ENCODE data around the gene MFN1. TPM values are rescaled to one million over a fixed set of nuclear protein-coding genes. Genes with fewer than 3 reads are reported as not detected.
"Not testable (repeated sequence)": the region's sequence is repeated elsewhere in the genome, so short reads cannot be mapped to it uniquely, and the experiment has no call there.

MFN1 gene
- total and polyA plus RNA-seq, 8 donors: 12.6 to 44.4 (median 33.1) TPM

DNA sequence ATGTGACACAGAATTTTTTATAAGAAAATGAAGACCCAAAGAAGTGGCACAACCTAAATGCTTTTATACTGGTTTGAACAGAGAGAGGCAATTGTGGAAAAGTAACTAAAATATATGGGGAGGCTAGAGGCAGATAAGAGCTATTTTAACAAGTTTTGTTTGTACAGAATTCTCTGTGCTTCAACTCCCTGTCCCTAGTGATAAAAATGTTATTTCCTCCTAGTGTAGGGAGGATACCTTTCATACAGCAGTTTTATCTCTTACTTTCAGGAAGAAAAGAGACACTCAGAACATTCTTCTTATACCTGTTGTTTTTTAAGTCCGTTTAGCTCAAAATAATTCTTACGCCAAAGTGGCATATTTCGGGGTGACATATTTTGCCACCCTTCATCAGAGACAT, 45.9 kb upstream of the MFN1 start:
- ATAC-seq: no peak
- intact Hi-C loops (cut with DNase I): no loop called here
- Histone ChIP-seq H3K36me3 (no peaks in the 10 kb centered on the region), H3K9me3 (no peaks in the 10 kb centered on the region), H3K4me3 (no peak overlapping the region), H3K4me1 (no peaks in the 10 kb centered on the region), H3K27ac (no peak overlapping the region), H3K27me3 (no peaks in the 10 kb centered on the region)
- WGBS, 2 donors: 58 to 64% methylated on average over 3 of the region's 3 CpGs
- TF ChIP-seq, protein P1, sequence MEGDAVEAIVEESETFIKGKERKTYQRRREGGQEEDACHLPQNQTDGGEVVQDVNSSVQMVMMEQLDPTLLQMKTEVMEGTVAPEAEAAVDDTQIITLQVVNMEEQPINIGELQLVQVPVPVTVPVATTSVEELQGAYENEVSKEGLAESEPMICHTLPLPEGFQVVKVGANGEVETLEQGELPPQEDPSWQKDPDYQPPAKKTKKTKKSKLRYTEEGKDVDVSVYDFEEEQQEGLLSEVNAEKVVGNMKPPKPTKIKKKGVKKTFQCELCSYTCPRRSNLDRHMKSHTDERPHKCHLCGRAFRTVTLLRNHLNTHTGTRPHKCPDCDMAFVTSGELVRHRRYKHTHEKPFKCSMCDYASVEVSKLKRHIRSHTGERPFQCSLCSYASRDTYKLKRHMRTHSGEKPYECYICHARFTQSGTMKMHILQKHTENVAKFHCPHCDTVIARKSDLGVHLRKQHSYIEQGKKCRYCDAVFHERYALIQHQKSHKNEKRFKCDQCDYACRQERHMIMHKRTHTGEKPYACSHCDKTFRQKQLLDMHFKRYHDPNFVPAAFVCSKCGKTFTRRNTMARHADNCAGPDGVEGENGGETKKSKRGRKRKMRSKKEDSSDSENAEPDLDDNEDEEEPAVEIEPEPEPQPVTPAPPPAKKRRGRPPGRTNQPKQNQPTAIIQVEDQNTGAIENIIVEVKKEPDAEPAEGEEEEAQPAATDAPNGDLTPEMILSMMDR (IDR thresholded peaks at IDR 0.05): no peak
- no peak for DNase-seq
- FAIRE-seq: no peak

DNA sequence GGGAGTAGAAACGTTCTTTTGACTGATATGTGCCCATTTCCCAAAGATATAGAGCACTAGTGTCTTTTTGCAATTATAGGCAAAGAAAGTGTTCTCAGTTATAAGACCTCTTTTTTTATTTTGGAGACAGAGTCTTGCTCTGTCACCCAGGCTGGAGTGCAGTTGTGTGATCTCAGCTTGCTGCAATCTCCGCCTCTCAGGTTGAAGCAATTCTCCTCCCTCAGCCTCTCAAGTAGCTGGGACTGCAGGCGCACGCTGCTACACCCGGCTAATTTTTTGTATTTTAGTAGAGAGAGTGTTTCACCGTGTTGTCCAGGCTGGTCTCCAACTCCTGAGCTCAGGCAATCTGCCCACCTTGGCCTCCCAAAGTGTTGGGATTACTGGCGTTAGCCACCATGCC, 45.4 kb upstream of the MFN1 start:
- Histone ChIP-seq H3K4me3 (no peak overlapping the region), H3K4me1 (no peaks in the 10 kb centered on the region), H3K9me3 (no peaks in the 10 kb centered on the region), H3K27ac (no peak overlapping the region), H3K36me3 (no peaks in the 10 kb centered on the region), H3K27me3 (no peaks in the 10 kb centered on the region)
- ATAC-seq (no peak), DNase-seq (no peak), FAIRE-seq (no peak)
- WGBS, 2 donors: 74 to 85% methylated on average over 7 of the region's 7 CpGs
- TF ChIP-seq, protein P1 (IDR thresholded peaks at IDR 0.05): no peak
- intact Hi-C loops (cut with DNase I): no loop called here

DNA sequence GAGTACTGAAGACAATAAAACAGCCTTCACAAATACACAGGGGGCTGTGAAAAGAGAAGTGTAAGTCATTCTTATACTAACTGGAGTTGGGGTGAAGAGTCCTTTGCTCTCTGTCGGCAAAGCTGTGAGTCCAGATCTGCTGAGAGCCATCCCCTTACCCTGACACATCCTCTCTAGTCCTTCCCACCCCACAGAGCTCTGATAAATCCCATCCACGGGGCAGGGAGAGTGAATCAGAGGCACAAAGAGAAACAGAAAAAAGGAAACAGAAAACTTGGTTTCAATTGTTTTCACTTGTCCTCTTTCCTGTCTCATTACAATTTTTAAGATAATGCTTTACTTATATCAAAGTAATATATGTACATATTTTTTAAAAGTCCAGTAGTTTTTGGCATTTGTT, 42.9 kb upstream of the MFN1 start:
- ATAC-seq (no peak), FAIRE-seq (no peak), DNase-seq (no peak)
- no peaks in the 10 kb centered on the region for H3K27me3 ChIP-seq
- H3K9me3 ChIP-seq: no peaks in the 10 kb centered on the region
- intact Hi-C loops (cut with DNase I): no loop called here
- WGBS, 2 donors: 19 to 21% methylated on average over 2 of the region's 2 CpGs
- H3K27ac ChIP-seq: no peak overlapping the region
- no peaks in the 10 kb centered on the region for H3K36me3 ChIP-seq
- TF ChIP-seq, protein P1 (IDR thresholded peaks at IDR 0.05): no peak
- H3K4me1 ChIP-seq: no peaks in the 10 kb centered on the region
- no peak overlapping the region for H3K4me3 ChIP-seq

DNA sequence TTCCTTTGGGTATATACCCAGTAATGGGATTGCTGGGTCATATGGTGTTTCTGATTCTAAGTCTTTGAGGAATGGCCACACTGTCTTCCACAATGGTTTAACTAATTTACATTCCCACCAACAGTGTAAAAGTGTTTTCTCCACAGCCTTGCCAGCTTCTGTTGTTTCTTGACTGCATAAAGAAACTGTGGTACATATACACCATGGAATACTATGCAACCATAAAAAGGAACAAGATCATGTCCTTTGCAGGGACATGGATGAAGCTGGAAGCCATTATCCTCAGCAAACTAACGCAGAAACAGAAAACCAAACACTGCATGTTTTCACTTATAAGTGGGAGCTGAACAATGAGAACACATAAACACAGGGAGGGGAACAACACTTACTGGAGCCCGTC, 40.1 kb upstream of the MFN1 start:
- ATAC-seq; H3K4me1 ChIP-seq; DNase-seq; intact Hi-C loops (cut with DNase I); H3K4me3 ChIP-seq; H3K27me3 ChIP-seq; FAIRE-seq; H3K36me3 ChIP-seq; H3K9me3 ChIP-seq; H3K27ac ChIP-seq: not testable (repeated sequence)
- 74 to 79% methylated on average over 2 of the region's 2 CpGs for WGBS, 2 donors

DNA sequence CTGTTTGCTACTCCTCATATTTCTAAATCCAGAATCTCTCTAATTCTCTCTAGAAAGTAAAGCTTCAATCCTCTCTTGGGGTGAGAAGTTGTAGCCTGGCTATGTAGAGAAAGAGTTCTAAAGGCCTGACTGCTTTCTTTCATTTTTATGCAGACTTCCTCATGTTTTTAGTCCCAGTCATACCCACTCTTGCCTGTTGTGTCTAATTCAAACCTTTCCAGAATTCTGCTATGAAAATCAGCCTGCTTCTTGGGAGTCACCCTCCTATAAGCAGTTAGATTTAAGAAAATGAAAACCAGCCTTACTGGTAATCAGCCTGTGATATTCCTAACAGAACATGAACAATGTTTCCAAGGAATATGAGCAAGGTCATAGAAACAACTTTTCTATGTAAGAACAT, 39.5 kb upstream of the MFN1 start:
- intact Hi-C loops (cut with DNase I): no loop called here
- Histone ChIP-seq H3K36me3 (no peaks in the 10 kb centered on the region), H3K4me1 (no peaks in the 10 kb centered on the region), H3K27me3 (peaks cover 0 to 3% (median 0%) of the 10 kb centered on the region in 4 donors), H3K9me3 (no peaks in the 10 kb centered on the region), H3K27ac (no peak overlapping the region), H3K4me3 (no peak overlapping the region)
- ATAC-seq (no peak), DNase-seq (no peak), FAIRE-seq (no peak)
- TF ChIP-seq, protein P1 (IDR thresholded peaks at IDR 0.05): no peak

Data from pancreas (tissue), 10 donors.